HepG2 (cell line): ENCODE measurements around the gene NKD1. TPM values are rescaled to one million over a fixed set of nuclear protein-coding genes. Genes with fewer than 3 reads are reported as not detected.
A peak's percentile ranks its signal among the peaks of the same experiment; 100 is the strongest.

ENCODE experiments used
- AGO2 ChIP-seq: fragments of 200-400 bp; formaldehyde crosslinking; optimal IDR thresholded peaks from 2 replicates; pipeline ENCODE3; 2017; ENCODE audit warnings: mild to moderate bottlenecking, low read depth, low read length, moderate library complexity
- BRD4 ChIP-seq: sonication (generic); formaldehyde crosslinking; IDR thresholded peaks from 2 replicates; pipeline ENCODE4 v1.4.0; 2020; ENCODE audit warnings: missing genetic modification reagents
- HDAC2 ChIP-seq: sonication (generic); formaldehyde crosslinking; IDR thresholded peaks from 2 replicates; pipeline ENCODE4 v1.4.0; 2020; ENCODE audit warnings: missing genetic modification reagents
- MBD4 ChIP-seq: IDR thresholded peaks from 2 replicates; pipeline ENCODE4 v1.6.1; 2012; ENCODE audit warnings: low read length, inconsistent platforms, borderline replicate concordance
- MED13 ChIP-seq: sonication (generic); formaldehyde crosslinking; IDR thresholded peaks from 2 replicates; pipeline ENCODE4 v1.5.0; 2020; ENCODE audit warnings: missing genetic modification reagents
- MYC ChIP-seq: sonication (generic); formaldehyde crosslinking; IDR thresholded peaks from 2 replicates; pipeline ENCODE4 v1.9.0; 2021; ENCODE audit warnings: missing genetic modification reagents, borderline replicate concordance
- NCOA2 ChIP-seq: sonication (generic); formaldehyde crosslinking; IDR thresholded peaks from 2 replicates; pipeline ENCODE4 v1.8.0; 2022; ENCODE audit warnings: inconsistent platforms
- NFE2 ChIP-seq: sonication (generic); formaldehyde crosslinking; IDR thresholded peaks from 2 replicates; pipeline ENCODE4 v1.4.0; 2020; ENCODE audit warnings: missing genetic modification reagents
- NR2F6 ChIP-seq, 2 experiments: IDR thresholded peaks; 2 replicates each; pipeline ENCODE4 v1.6.1; 2016; ENCODE audit warnings: antibody characterized with exemption in 1 of 2, mild to moderate bottlenecking in 1 of 2
- NRL ChIP-seq: sonication (generic); formaldehyde crosslinking; IDR thresholded peaks from 2 replicates; pipeline ENCODE4 v1.5.0; 2020; ENCODE audit warnings: missing genetic modification reagents, mild to moderate bottlenecking, moderate library complexity, borderline replicate concordance
- PAXIP1 ChIP-seq: sonication (generic); formaldehyde crosslinking; conservative IDR thresholded peaks from 2 replicates; pipeline ENCODE4 v1.4.0; 2020; ENCODE audit warnings: mild to moderate bottlenecking, missing genetic modification reagents, moderate library complexity
- POLR2A ChIP-seq, 2 experiments: IDR thresholded peaks; 2 replicates each; pipeline ENCODE4 v1.6.1; 2011; ENCODE audit warnings: low read depth in 2 of 2, low read length in 2 of 2, mild to moderate bottlenecking in 1 of 2, moderate library complexity in 1 of 2; ENCODE audit not compliant: insufficient read depth in 1 of 2
- POLR2G ChIP-seq: fragments of 200-400 bp; formaldehyde crosslinking; IDR thresholded peaks from 2 replicates; pipeline ENCODE4 v1.6.1; 2018; ENCODE audit warnings: mild to moderate bottlenecking, low read depth, low read length, moderate library complexity
- SOX13 ChIP-seq, 3 experiments: fragments of 450-650 bp in 1 of 3; sonication (generic) in 1 of 3; formaldehyde crosslinking in 1 of 3; IDR thresholded peaks in 2 of 3; conservative IDR thresholded peaks in 1 of 3; 2 replicates each; pipeline versions ENCODE4 v1.5.0 to v1.6.1; 2016 to 2020; ENCODE audit warnings: antibody characterized with exemption in 1 of 3, mild to moderate bottlenecking in 1 of 3, missing compliant biosample characterization in 1 of 3, missing genetic modification reagents in 1 of 3, moderate library complexity in 1 of 3
- SP5 ChIP-seq: IDR thresholded peaks from 2 replicates; pipeline ENCODE4 v1.6.1; 2016; ENCODE audit warnings: low read depth, borderline replicate concordance
- SPEN ChIP-seq: sonication (generic); formaldehyde crosslinking; IDR thresholded peaks from 2 replicates; pipeline ENCODE4 v1.5.1; 2020; ENCODE audit warnings: low read depth, mild to moderate bottlenecking, missing genetic modification reagents
- SYNCRIP ChIP-seq: fragments of 200-400 bp; formaldehyde crosslinking; IDR thresholded peaks from 2 replicates; pipeline ENCODE4 v1.6.1; 2018; ENCODE audit warnings: mild to moderate bottlenecking, low read depth, low read length; ENCODE audit not compliant: insufficient read depth
- TAF1 ChIP-seq: sonication (generic); formaldehyde crosslinking; IDR thresholded peaks from 2 replicates; pipeline ENCODE4 v1.4.0; 2020; ENCODE audit warnings: missing genetic modification reagents
- TFAP4 ChIP-seq: sonication (generic); IDR thresholded peaks from 2 replicates; pipeline ENCODE4 v1.6.1; 2016; ENCODE audit warnings: low read depth, borderline replicate concordance
- TGIF2 ChIP-seq: IDR thresholded peaks from 2 replicates; pipeline ENCODE4 v1.6.1; 2016; ENCODE audit warnings: control low read depth, missing compliant biosample characterization
- ZNF331 ChIP-seq: sonication (generic); formaldehyde crosslinking; IDR thresholded peaks from 2 replicates; pipeline ENCODE4 v1.4.0; 2020; ENCODE audit warnings: missing genetic modification reagents
- polyA plus RNA-seq, 8 experiments: library from polyadenylated mRNA; depleted of rRNA in 3 of 8; stranded (reverse) in 7 of 8; unstranded in 1 of 8; fragments of >200 nt; fragmentation: Illumina TruSeq in 4 of 8; extraction: Trizol in 4 of 8; gene quantifications; 2 replicates each; pipeline versions ENCODE4 v1.2.1 to v1.2.3, GENCODE V29; 2011 to 2016; ENCODE audit warnings: low read depth in 4 of 8, missing spikeins in 1 of 8, mixed read lengths in 1 of 8; ENCODE audit not compliant: insufficient read depth in 1 of 8
- total RNA-seq, 5 experiments: library from RNA; depleted of rRNA; stranded (reverse); fragments of >200 nt; fragmentation: Illumina TruSeq; extraction: Trizol; gene quantifications; 2 replicates each; pipeline ENCODE4 v1.2.3, GENCODE V29; 2016; ENCODE audit warnings: low read depth in 1 of 5
- TF ChIP-seq, protein P1 (sequence below): sonication (generic); formaldehyde crosslinking; IDR thresholded peaks from 2 replicates; pipeline ENCODE4 v1.5.0; 2020; ENCODE audit warnings: mild to moderate bottlenecking, missing genetic modification reagents

Gene NKD1
- total and polyA plus RNA-seq, 2 of the 13 experiments (the other 11 are each of a cell fraction or from before 2014, with no cell fraction given), result 70.4 to 121 TPM

DNA sequence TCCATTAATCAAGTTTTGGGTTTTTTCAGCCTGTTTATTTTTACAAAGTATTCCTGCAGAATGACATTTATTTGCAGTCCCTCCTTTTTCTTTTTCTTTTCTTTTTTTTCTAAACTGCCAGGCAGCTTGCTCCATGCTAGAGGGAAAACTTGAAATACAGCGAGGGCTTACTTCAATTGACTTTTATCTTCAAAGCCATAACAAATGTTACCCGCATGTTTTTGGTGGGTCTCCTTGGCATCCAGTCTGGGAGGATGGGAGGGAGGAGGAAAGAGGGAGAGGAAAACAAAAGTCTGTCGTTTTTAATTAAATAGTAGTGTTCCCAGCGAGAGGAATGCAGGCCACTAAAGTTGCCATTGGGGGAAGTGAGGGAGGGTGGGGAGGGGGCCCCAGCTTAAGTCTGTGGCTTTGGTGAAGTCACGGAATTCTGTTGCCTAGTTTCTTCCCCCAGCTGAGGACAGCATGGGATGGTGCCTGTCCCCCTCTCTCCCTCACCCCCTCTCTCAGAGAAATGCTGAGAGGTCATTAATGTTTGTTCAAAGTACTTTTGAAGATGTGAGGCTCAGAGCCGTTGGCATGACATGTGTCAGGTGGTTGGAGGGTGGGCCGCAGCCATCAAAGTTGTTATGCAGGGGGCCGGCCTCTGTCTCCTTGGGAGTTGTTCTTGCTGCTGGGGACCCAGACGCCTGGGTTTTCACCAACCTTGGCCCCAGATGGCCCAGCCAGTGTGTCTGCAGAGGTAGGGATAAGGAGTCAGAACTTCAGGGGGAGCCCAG is 2.9 kb downstream of the NKD1 start (continued):
- peak; percentile 53; the same call in 1 of the 2 replicates for TF ChIP-seq TFAP4
- peak; percentile 66 for TF ChIP-seq AGO2
- TF ChIP-seq MYC (CRISPR knock-in tag), result 0 out of 2 replicates have a peak, but pooled peaks have one; percentile 23
- TF ChIP-seq SYNCRIP, result no peak
- 0 out of 2 replicates have a peak, but pooled peaks have one; percentile 44 for TF ChIP-seq SP5
- TF ChIP-seq BRD4 (CRISPR knock-in tag), result no peak
- 0 out of 2 replicates have a peak, but pooled peaks have one; percentile 70 for TF ChIP-seq MBD4
- TF ChIP-seq TGIF2, result peak; percentile 85; the same call in 1 of the 2 replicates
- TF ChIP-seq HDAC2 (CRISPR knock-in tag), result peak; percentile 26; the same call in 1 of the 2 replicates
- no peak for TF ChIP-seq MED13 (CRISPR knock-in tag)
- peak; percentile 56 for TF ChIP-seq NR2F6 (IDR thresholded peaks at IDR 0.05)
- TF ChIP-seq NR2F6 (CRISPR knock-in tag; IDR thresholded peaks at IDR 0.05), result peak; percentile 81
- TF ChIP-seq POLR2A (IDR thresholded peaks at IDR 0.05; ENCODE audit: insufficient read depth in 1 of 2, low read depth in 2 of 2, low read length in 2 of 2), result peak in 1 of 2 experiments; percentile 2; a peak in 1 of 4 replicates
- no peak for TF ChIP-seq SOX13 (IDR thresholded peaks at IDR 0.05)
- peak in 1 of 2 experiments; percentile 56; a peak in 1 of 4 replicates for TF ChIP-seq SOX13 (CRISPR knock-in tag; conservative IDR thresholded peaks at IDR 0.05 in 1 of 2, IDR thresholded peaks at IDR 0.05 in 1 of 2)
- TF ChIP-seq TAF1, result 0 out of 2 replicates have a peak, but pooled peaks have one; percentile 13
- TF ChIP-seq, protein P1, sequence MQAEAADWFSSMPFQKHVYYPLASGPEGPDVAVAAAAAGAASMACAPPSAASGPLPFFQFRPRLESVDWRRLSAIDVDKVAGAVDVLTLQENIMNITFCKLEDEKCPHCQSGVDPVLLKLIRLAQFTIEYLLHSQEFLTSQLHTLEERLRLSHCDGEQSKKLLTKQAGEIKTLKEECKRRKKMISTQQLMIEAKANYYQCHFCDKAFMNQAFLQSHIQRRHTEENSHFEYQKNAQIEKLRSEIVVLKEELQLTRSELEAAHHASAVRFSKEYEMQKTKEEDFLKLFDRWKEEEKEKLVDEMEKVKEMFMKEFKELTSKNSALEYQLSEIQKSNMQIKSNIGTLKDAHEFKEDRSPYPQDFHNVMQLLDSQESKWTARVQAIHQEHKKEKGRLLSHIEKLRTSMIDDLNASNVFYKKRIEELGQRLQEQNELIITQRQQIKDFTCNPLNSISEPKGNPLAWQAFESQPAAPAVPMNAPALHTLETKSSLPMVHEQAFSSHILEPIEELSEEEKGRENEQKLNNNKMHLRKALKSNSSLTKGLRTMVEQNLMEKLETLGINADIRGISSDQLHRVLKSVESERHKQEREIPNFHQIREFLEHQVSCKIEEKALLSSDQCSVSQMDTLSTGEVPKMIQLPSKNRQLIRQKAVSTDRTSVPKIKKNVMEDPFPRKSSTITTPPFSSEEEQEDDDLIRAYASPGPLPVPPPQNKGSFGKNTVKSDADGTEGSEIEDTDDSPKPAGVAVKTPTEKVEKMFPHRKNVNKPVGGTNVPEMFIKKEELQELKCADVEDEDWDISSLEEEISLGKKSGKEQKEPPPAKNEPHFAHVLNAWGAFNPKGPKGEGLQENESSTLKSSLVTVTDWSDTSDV, result no peak
- TF ChIP-seq NCOA2 (CRISPR knock-in tag), result peak; percentile 54; the same call in 1 of the 2 replicates
- TF ChIP-seq NFE2 (CRISPR knock-in tag), result no peak
- peak; percentile 48; the same call in 1 of the 2 replicates for TF ChIP-seq ZNF331 (CRISPR knock-in tag)
- TF ChIP-seq POLR2G, result 0 out of 2 replicates have a peak, but pooled peaks have one; percentile 34
- 0 out of 2 replicates have a peak, but pooled peaks have one; percentile 14 for TF ChIP-seq PAXIP1 (CRISPR knock-in tag)
- no peak for TF ChIP-seq SPEN
- no peak for TF ChIP-seq NRL (CRISPR knock-in tag)
